PC-3 (cell line): Measurements from ENCODE around the gene PPM1B. TPM values are rescaled to one million over a fixed set of nuclear protein-coding genes. Genes with fewer than 3 reads are reported as not detected.
A peak's percentile ranks its signal among the peaks of the same experiment; 100 is the strongest.

Experiments
- ATAC-seq: fragments of 200-7000 bp; cut with Tn5 transposase; 2 replicates; pipeline ENCODE4 v1.9.1; 2020; ENCODE audit warnings: mild to moderate bottlenecking, moderate library complexity
- BruUV-seq: library from RNA; stranded (reverse); fragments of 400-500 nt; replicated peaks from 2 replicates; lab custom pipeline; 2021; lab: Mats Ljungman, UMichigan
- CTCF ChIA-PET: fragments of 300-600 bp; sonication (Branson Sonifier 250); formaldehyde crosslinking; loops from one replicate; lab custom pipeline; 2022; ENCODE audit warnings: antibody characterized with exemption; lab: Charles Lee
- POLR2A ChIA-PET: fragments of 300-600 bp; sonication (Branson Sonifier 250); formaldehyde crosslinking; loops from one replicate; lab custom pipeline; 2022; ENCODE audit warnings: antibody characterized with exemption; ENCODE audit not compliant: unreplicated experiment; lab: Charles Lee
- DNase-seq: peaks from one replicate; pipeline ENCODE4 v3.0.0-alpha.2; 2015
- H2AFZ ChIP-seq: fragments of 300-600 bp; sonication (generic); 2 replicates; pipeline ENCODE4 v1.6.0; 2016; ENCODE audit warnings: antibody characterized with exemption, low read length
- H3F3A ChIP-seq: fragments of 300-600 bp; sonication (generic); one replicate; pipeline ENCODE4 v1.6.0; 2017; ENCODE audit warnings: antibody characterized with exemption, low read length, control low read depth, mild to moderate bottlenecking; ENCODE audit not compliant: unreplicated experiment
- H3K27ac ChIP-seq: fragments of 300-600 bp; sonication (generic); 2 replicates; pipeline ENCODE4 v1.5.1; 2016; ENCODE audit warnings: mild to moderate bottlenecking, low read length
- H3K27me3 ChIP-seq: fragments of 300-600 bp; sonication (generic); 2 replicates; pipeline ENCODE4 v1.6.1; 2016; ENCODE audit warnings: low read length, mixed read lengths
- H3K36me3 ChIP-seq: fragments of 300-600 bp; sonication (generic); 2 replicates; pipeline ENCODE4 v1.6.1; 2016; ENCODE audit warnings: low read depth, mixed run types, low read length, mixed read lengths
- H3K4me1 ChIP-seq: fragments of 300-600 bp; sonication (generic); 2 replicates; pipeline ENCODE4 v1.5.1; 2016; ENCODE audit warnings: low read length; ENCODE audit not compliant: insufficient read depth
- H3K4me2 ChIP-seq: fragments of 300-600 bp; sonication (generic); 2 replicates; pipeline ENCODE4 v1.6.0; 2016; ENCODE audit warnings: low read length
- H3K4me3 ChIP-seq: fragments of 300-600 bp; sonication (generic); 2 replicates; pipeline ENCODE4 v1.5.1; 2016; ENCODE audit warnings: mild to moderate bottlenecking, low read length, mixed read lengths
- H3K79me2 ChIP-seq: fragments of 300-600 bp; sonication (generic); 2 replicates; pipeline ENCODE4 v1.6.1; 2017; ENCODE audit warnings: low read length, mixed read lengths
- H3K9ac ChIP-seq: fragments of 300-600 bp; sonication (generic); 2 replicates; pipeline ENCODE4 v1.6.0; 2016; ENCODE audit warnings: mild to moderate bottlenecking, low read length
- H3K9me2 ChIP-seq: fragments of 300-600 bp; sonication (generic); replicated peaks from 2 replicates; pipeline ENCODE4 v1.6.1; 2016; ENCODE audit warnings: mixed run types, low read length, mixed read lengths
- H3K9me3 ChIP-seq: fragments of 300-600 bp; sonication (generic); 2 replicates; pipeline ENCODE4 v1.6.1; 2016; ENCODE audit warnings: low read length, mixed read lengths
- H4K20me1 ChIP-seq: fragments of 300-600 bp; sonication (generic); 2 replicates; pipeline ENCODE4 v1.6.1; 2016; ENCODE audit warnings: low read length, mixed read lengths
- CTCF ChIP-seq: fragments of 300-600 bp; sonication (generic); conservative IDR thresholded peaks from 2 replicates; pipeline ENCODE4 v1.5.1; 2017; ENCODE audit warnings: antibody characterized with exemption, low read depth, mild to moderate bottlenecking, low read length
- EZH2 ChIP-seq: fragments of 300-600 bp; sonication (generic); IDR thresholded peaks from one replicate; pipeline ENCODE4 v1.6.1; 2017; ENCODE audit warnings: antibody characterized with exemption, mild to moderate bottlenecking, low read length; ENCODE audit not compliant: unreplicated experiment
- EZH2phosphoT487 ChIP-seq: fragments of 300-600 bp; sonication (generic); IDR thresholded peaks from 2 replicates; pipeline ENCODE4 v1.6.1; 2018; ENCODE audit warnings: mild to moderate bottlenecking, antibody characterized with exemption, low read length, borderline replicate concordance
- intact Hi-C: fragments of 100-400 bp; cut with micrococcal nuclease; formaldehyde crosslinking; loops from 2 replicates; pipeline ENCODE4 v1.9.0; 2023
- total RNA-seq: library from RNA; depleted of rRNA; stranded (reverse); fragments of >200 nt; gene quantifications from 2 replicates; pipeline ENCODE4 v1.2.3, GENCODE V29; 2014

The PPM1B gene
- total RNA-seq, 1 experiment from 2014 or later, result 17.6 TPM

GRCh38 chr2:44120428-44120827, 48.2 kb upstream of the PPM1B start:
- POLR2A ChIA-PET, result no interaction called here
- DNase-seq (peak; percentile 86), ATAC-seq (peak; percentile 73)
- Histone ChIP-seq H3K4me1 (peaks cover 7% of the 10 kb centered on the region; the same call in 1 of the 2 replicates), H3K4me2 (no peak overlapping the region), H4K20me1 (no peaks in the 10 kb centered on the region), H3F3A (no peaks in the 10 kb centered on the region), H3K27ac (no peak overlapping the region), H3K4me3 (no peak overlapping the region), H3K79me2 (no peaks in the 10 kb centered on the region), H3K9me3 (no peaks in the 10 kb centered on the region), H3K9ac (no peak overlapping the region), H3K36me3 (no peaks in the 10 kb centered on the region), H2AFZ (no peak overlapping the region), H3K27me3 (no peaks in the 10 kb centered on the region), H3K9me2 (no peaks in the 10 kb centered on the region)
- TF ChIP-seq EZH2, result no peak
- no peak for TF ChIP-seq CTCF
- no peak for TF ChIP-seq EZH2phosphoT487
- CTCF ChIA-PET, result no interaction called here
- no TSS peak for BruUV-seq
- intact Hi-C loops, result no loop called here

GRCh38 chr2:44121899-44122298, 46.8 kb upstream of the PPM1B start:
- no TSS peak for BruUV-seq
- Histone ChIP-seq H3K9ac (no peak overlapping the region), H3K4me3 (no peak overlapping the region), H3K9me2 (no peaks in the 10 kb centered on the region), H3F3A (no peaks in the 10 kb centered on the region), H3K36me3 (no peaks in the 10 kb centered on the region), H3K9me3 (no peaks in the 10 kb centered on the region), H3K4me1 (peaks cover 7% of the 10 kb centered on the region; the same call in 1 of the 2 replicates), H3K27me3 (no peaks in the 10 kb centered on the region), H3K27ac (no peak overlapping the region), H3K79me2 (no peaks in the 10 kb centered on the region), H2AFZ (no peak overlapping the region), H3K4me2 (no peak overlapping the region), H4K20me1 (no peaks in the 10 kb centered on the region)
- DNase-seq (no peak), ATAC-seq (no peak)
- POLR2A ChIA-PET, result no interaction called here
- TF ChIP-seq CTCF, result no peak
- TF ChIP-seq EZH2, result no peak
- no peak for TF ChIP-seq EZH2phosphoT487
- CTCF ChIA-PET, result no interaction called here
- intact Hi-C loops, result no loop called here

- H3K27me3 ChIP-seq, result no peaks in the 10 kb centered on the region
- H3K27ac ChIP-seq, result no peak overlapping the region
- H4K20me1 ChIP-seq, result no peaks in the 10 kb centered on the region
- no peaks in the 10 kb centered on the region for H3F3A ChIP-seq
- TF ChIP-seq EZH2phosphoT487 (no peak), EZH2 (no peak), CTCF (no peak)
- H3K4me1 ChIP-seq, result peaks cover 7% of the 10 kb centered on the region; the same call in 1 of the 2 replicates
- no peaks in the 10 kb centered on the region for H3K9me2 ChIP-seq
- no peak overlapping the region for H3K9ac ChIP-seq
- H3K9me3 ChIP-seq, result no peaks in the 10 kb centered on the region
- DNase-seq, result no peak
- CTCF ChIA-PET, result no interaction called here
- no TSS peak for BruUV-seq
- ATAC-seq, result no peak
- no peak overlapping the region for H2AFZ ChIP-seq
- H3K4me3 ChIP-seq, result no peak overlapping the region
- no peak overlapping the region for H3K4me2 ChIP-seq
- intact Hi-C loops, result no loop called here
- no peaks in the 10 kb centered on the region for H3K79me2 ChIP-seq
- POLR2A ChIA-PET, result interaction anchor here (0.6 kb wide), 1 partner anchor 13 kb away, joined by 4 read pairs; no protein-coding TSS in a partner anchor
- no peaks in the 10 kb centered on the region for H3K36me3 ChIP-seq
These were observed 44.2 kb upstream of the PPM1B start for GRCh38 chr2:44124500-44124899.
